Middle frontal gyrus (tissue), 1 donor: ENCODE results near the gene ZNF786.
"Not testable (repeated sequence)": the region's sequence is repeated elsewhere in the genome, so short reads cannot be mapped to it uniquely, and the experiment has no call there.

Source experiments
- DNase-seq: peaks from one replicate; pipeline ENCODE4 v3.0.0-alpha.2; 2015; ENCODE audit warnings: low spot score; ENCODE audit errors: extremely low spot score

Gene ZNF786

DNA sequence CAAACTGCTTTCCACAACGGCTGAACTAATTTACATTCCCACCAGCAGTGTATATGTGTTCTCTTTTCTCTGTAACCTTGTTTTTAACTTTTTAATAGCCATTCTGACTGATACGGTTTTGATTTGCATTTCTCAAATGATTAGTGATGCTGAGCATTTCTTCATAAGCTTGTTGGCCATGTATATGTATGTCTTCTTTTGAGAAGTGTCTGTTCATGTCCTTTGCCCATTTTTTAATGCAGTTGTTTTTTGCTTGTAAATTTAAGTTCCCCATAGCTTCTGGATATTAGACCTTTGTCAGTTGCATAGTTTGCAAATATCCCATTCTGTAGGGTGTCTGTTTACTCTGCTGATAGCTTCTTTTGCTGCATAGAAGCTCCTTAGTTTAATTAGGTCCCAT is 6.1 kb downstream of the ZNF786 start:
- DNase-seq, result no peak

DNA sequence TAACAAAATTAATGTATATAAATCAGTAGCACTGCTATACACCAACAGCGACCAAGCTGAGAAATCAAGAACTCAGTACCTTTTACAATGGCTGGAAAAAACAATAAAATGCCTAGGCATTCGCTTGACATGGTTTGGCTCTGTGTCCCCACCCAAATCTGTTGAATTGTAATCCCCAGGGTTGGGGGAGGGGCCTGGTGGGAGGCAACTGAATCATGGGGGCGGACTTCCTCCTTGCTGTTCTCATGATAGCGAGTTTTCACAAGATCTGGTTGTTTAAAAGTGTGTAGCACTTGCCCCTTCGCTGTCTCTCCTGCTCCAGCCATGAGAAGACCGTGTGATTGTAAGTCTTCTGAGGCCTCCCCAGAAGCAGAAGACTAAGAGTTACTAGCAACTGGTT is 8.6 kb downstream of the ZNF786 start:
- no peak for DNase-seq

DNA sequence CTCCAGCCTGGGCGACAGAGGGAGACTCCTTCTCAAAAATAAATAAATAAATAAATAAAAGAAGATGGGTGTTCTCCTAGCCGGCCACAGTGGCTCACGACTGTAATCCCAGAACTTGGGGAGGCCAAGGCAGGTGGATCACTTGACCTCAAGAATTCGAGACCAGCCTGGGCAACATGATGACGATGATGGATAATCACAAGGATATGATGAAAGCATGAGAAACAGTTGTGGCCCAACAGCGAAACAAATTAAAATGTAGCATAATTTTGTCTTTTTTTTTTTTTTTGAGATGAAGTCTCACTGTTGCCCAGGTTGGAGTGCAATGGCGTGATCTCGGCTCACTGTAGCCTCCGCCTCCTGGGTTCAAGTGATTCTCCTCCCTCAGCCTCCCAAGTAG is 12.9 kb downstream of the ZNF786 start:
- DNase-seq, result no peak

DNA sequence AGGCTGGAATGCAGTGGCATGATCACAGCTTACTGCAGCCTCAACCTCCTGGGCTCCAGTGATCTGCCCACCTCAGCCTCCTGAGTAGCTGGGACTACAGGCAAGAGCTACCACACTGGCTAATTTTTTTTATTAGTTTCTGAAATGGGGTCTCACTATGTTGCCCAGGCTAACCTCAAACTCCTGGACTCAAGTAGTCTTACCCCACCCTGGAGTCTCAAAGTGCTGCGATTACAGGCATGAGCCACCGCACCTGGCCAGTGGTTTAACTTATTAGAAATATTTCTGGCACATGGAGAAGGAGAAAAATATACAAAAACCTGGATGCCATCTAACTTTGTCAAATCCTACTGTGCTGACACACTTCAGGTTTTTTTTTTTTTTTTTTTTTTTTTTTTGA is 15.2 kb downstream of the ZNF786 start:
- DNase-seq, result no peak

DNA sequence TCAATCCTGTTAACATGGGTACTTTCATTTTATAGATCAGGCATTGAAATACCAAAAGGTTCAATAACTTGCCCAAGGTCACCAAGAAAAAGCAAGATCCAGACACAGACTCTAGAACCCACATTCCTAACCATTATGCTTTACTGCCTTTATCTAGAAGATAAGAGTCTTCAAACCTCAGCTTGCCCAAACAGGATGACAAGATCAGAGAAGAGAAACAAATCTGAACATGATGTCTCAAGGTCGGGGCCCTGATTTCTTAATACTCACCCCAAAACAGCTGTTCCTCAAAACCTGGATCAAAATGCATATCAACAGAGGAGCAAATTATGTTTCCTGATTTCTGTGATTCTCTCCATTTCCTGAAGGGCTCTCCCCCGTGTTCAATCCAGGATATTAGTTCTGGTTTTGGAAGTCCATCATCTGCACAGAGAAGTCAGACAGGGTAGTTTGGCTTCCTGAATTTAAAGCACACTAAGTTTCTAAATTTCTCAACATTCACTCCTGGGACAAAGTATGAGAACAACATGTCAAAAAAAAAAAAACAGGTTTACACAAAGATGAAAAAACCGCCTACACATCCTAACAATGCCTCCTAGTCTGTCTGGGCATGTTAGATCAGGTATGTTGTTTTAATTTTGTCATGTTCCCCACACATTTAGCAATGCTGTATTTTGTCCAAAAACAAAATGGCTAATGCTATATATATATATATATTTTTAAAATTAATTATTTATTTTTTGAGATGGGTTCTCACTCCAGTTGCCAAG is 16.2 kb downstream of the ZNF786 start:
- no peak for DNase-seq

DNA sequence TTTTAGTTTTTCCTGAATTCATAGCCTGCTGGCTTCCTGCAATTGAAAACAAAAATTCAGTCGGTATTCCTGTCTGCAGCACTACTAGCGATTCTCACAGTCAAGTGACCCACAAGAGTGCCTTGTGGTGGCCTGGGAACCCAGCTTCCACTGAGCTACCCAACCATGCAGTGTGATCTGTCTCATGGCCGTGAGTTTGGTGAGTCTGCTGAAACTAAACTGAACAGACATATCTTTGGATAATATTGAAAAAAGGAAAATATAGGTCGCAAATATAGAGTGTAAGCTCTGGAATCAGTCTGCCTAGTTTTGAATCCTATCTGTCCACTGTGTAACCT is 18.1 kb downstream of the ZNF786 start:
- DNase-seq, result no peak

DNA sequence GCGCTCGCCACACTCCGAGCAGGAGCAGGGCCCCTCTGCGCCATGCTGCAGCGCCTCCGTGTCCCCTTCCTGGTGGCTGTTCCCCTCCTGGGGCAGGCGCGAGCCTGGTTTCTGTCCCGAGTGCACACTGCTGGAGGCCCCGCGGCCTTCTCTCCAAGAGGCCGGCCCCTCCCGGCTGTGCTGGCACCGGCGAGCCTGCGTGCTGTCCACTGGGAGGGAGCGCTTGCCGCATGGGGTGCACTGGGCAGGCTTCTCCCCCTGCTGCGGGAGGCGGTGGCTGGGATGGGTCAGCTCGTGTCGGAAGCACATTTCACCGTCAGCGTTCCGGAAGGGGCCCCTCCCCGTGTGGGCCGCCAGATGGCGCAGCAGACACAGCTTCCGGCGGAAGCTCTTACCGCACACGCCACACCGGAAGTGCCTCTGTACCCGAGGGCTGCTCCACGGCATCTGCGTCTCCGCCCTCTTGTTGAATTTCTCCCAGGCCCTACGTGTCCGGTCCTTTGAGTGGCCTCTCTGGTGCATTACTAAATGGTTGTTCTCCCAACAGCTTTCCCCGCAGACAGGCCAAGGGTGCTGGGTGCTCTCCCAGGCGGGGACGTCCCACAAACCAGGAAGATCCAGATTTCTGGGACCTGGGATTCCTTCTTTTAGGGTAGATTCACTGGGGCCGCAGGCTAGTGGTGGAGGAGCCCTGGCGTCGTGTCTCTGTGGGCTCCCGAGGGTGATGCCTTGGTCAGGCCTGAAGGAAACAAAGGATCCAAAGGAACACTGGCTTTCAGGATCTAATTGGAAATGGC is 18.7 kb downstream of the ZNF786 start:
- DNase-seq, result no peak

DNA sequence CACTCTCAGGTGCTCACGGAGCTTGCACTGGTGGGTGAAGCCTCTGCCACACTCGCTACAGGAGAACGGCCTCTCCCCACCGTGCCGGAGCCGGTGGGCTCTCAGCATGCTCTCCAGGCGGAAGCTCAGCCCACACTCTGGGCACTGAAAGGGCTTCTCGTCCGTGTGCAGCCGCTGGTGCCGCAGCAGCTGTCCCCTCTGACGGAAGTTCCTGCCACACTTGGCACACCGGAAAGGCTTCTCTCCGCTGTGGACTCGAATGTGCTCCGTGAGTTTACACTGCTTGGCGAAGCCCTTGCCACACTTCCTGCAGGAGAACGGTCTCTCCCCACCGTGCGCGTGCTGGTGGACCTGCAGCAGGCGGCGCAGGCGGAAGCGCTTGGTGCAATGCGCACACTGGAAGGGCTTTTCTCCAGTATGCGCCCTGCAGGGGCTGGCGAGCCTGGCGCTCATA is 19.3 kb downstream of the ZNF786 start:
- DNase-seq, result no peak

DNA sequence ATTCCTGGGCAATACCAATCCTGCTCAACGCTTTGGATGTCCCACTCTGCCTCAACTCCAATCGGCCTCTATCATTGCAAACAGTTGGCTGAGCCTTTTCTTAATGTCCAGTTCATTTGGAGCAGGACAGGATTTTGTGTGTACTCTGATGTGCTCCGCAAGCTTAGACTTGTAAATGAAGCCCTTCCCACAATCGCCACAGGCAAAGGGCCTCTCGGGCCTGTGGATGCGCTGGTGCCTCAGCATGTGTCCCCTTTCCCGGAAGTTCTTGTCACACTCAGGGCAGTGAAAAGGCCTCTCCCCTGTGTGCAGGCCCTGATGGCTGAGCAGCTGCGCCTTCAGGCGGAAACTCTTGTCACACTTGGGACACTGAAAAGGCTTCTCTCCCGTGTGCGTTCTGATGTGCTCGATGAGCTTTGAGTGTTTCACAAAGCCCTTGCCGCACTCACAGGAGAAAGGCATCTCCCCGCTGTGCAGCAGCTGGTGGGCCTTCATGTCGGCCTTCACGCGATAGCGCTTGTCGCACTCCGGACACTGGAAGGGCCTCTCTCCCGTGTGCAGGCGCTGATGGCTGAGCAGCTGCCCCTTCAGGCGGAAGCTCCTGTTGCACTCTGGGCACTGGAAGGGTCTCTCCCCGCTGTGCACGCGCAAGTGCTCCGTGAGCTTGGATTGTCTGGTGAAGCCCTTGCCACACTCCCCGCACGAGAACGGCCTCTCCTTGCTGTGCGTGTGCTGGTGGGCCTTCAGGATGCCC is 20.0 kb downstream of the ZNF786 start:
- no peak for DNase-seq

DNA sequence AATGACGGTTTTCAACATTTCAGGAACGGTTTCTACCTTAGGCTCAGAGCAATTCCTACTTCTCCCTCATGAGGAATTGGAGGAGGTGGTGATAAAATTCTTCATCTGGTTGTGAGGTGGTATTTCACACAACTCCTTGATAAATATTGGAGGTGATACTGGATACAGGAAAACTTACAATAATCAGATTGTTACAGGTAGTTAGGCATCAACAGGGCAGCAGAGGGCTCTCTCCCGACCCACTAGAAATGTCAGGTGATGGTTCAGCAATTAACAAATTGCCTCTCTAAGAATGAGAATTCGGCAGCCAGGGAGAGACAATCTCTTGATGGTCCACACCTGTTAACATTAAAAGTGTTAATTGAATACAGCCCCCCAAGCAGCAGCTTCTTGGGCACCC is 22.6 kb downstream of the ZNF786 start:
- DNase-seq, result no peak

DNA sequence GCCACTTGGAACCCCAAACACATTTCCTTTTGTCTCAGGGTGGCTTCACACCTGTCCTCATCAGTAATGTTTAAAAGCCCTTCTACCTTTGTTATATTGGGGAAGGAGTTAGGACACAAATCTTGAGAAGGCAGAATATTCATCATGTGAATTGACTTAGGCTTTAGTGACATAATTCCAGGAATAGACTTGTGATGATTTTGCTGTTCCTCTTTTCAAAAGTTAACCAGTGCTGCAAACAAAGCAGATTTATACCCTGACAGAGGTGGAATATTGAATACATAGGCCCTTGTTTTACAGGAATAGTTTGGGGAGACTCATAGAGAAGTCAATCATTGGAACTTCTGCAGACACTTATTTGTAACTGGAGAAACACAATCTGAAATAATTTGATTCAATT is 27.0 kb downstream of the ZNF786 start:
- no peak for DNase-seq

DNA sequence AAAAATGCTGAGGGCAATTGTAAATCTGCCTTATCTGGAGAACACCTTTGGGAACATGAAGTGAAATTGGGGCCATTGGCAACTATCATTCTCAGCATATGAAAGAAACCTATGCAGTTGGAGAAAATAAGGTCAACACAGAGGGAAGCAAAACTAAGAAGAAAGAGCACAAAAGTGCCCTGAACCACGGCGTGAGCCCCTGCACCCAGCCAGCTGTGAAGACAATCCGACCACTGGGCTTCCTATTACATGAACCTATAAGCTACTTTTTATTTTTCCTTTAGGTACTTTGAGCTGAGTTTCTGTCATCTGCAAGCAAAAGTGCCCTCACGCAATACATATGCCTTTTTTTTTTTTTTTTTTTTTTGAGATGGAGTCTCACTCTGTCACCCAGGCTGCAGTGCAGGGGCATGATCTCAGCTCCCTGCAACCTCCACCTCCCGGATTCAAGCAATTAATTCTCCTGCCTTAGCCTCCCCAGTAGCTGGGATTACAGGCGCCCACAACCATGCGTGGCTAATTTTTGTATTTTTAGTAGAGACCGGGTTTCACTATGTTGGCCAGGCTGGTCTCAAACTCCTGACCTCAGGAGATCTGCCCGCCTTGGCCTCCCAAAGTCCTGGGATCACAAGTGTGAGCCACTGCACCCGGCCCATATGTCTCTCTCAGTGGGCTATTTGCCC is 28.2 kb downstream of the ZNF786 start:
- DNase-seq, result not testable (repeated sequence)

DNA sequence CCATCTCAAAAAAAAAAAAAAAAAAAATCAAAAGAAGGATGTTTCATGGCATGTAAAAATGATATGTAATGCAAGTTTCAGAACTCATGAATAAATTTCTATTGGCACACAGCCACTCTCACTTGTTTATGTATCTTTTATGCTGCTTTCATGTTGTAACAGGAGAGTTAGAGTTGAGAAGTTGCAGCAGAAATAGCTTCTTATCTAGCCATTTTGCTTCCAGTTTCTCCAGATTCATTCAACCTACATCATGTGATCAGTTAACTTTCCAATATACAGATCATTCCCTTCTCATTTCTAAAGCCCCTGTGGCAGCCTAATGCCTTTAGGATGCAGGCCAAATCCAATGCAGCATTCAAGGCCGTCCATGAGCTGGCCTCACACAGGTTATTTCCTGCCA is 30.4 kb downstream of the ZNF786 start:
- no peak for DNase-seq

DNA sequence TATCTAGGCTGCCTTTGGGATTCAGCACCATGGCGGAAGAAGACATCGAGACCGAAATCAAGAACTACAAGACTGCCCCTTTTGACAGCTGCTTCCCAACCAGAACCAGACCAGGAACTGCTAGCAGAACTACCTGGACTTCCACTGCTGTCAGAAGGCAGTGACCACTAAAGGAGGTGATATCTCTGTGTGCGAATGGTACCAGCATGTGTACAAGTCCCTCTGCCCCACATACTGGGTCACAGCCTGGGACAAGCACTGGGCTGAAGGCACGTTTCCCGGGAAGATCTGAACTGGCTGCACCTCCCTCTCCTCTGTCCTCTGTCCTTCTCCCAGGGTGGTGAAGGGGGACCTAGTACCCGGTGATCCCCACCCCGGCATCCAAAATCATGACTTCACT is 36.6 kb downstream of the ZNF786 start:
- DNase-seq, result no peak

DNA sequence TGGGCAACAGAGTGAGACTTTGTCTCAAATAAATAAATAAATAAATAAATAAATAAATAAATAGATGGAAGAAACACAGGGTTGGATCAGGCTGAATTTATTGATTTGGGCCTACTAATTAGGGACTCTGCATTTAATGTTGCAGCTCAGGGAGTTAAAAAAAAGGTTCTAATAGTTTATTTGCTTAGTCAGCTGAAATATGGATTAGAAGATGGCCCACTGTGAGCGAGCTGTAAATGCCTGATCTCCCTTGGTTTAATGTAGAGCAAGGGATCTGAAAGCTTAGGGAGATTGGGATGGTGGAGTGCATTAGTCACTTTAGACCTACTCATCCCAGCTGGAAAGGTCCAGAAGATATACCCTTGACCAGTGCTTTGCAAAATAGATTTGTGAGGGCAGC is 37.1 kb downstream of the ZNF786 start:
- DNase-seq, result no peak

DNA sequence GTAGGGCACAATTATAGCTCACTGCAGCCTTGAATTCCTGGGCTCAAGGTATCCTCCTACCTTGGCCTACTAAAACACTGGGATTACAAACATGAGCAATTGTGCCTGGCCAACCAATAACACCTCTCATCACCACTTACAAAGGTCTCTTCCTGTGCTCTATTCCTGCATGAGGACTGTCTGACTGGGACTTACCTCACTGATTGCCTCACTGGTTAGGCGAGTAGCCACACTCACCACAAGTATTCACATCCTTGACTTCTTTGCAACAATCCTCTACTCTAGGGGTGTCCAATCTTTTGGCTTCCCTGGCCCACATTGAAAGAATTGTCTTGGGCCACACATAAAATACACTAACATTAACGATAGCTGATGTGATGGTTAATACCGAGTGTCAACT is 39.6 kb downstream of the ZNF786 start:
- DNase-seq, result no peak

DNA sequence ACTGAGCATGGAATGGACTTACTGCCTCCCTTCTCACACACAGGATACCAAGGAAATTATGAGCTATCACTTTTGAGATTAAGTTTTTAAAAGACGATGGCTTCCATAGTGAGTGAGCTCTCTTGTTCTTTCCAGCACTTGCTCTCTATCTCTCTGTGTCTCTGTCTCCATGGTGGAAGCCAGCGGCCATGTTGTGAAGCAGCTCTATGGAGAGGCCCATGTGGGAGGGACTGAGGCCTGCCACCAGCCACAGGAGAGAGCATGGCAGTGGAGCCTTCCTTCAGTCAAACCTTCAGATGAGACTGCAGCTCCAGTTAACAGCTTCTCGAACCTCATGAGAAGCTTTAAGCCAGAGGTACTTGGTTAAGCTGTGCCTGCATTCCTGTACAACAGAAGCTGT is 41.7 kb downstream of the ZNF786 start:
- DNase-seq, result no peak

DNA sequence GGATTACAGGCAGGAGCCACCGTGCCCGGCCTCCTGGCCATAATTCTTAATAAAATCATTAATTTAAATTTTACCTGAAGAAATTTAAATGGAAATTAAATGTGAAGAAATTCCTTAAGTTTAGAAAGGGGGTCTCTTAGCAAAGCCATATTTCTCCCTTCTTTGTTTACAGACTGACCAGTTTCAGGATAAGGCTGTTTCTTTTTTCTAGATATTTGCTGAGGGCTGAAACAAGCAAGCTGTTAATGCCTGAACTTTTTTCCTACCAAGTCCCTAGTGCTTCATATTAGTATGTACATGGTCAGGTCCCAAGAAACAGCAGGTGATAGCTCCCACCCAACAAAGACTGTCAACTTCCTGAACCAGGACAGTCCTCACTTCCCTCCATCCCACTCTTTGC is 44.1 kb downstream of the ZNF786 start:
- no peak for DNase-seq

DNA sequence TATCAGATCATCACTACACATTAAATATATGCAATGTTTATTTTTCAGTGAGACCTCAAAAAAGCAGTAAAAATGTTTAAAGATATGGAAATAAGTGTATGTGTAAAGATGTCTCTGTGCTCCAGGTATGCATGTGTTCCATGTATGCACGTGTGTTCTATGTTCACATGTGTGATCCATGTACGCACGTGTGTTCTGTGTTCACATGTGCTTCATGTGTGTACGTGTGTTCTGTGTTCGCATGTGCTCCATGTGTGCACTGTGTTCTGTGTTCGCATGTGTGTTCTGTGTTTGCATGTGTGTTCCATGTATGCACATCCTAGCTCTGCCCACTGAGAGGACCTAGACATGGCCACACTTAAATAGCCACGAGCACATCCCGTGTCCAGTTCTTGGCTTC is 46.6 kb downstream of the ZNF786 start:
- no peak for DNase-seq

DNA sequence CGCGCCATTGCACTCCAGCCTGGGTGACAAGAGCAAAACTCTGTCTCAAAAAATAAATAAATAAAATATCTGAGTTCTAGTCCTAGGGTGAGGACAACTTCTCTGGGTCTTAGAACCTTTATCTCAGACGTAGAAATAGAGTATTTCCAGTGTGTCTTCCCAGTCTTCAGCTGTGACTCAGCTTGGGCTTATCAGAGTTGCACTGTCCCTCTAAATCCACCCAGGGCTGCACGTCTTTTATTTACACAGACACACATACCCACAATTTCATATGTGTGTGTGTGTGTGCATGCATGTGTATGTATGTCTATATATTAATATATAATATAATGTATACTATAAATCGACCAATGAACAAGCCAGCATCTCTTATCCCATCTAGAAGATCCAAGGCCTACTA is 49.2 kb downstream of the ZNF786 start:
- DNase-seq, result no peak

DNA sequence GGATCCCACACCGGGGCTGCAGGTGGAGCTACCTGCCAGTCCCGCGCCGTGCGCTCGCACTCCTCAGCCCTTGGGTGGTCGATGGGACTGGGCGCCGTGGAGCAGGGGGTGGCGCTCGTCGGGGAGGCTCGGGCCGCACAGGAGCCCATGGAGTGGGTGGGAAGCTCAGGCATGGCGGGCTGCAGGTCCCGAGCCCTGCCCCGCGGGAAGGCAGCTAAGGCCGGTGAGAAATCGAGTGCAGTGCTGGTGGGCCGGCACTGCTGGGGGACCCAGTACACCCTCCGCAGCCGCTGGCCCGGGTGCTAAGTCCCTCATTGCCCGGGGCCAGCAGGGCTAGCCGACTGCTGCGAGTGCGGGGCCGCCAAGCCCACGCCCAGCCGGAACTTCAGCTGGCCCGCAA is 51.9 kb downstream of the ZNF786 start:
- DNase-seq, result not testable (repeated sequence)

DNA sequence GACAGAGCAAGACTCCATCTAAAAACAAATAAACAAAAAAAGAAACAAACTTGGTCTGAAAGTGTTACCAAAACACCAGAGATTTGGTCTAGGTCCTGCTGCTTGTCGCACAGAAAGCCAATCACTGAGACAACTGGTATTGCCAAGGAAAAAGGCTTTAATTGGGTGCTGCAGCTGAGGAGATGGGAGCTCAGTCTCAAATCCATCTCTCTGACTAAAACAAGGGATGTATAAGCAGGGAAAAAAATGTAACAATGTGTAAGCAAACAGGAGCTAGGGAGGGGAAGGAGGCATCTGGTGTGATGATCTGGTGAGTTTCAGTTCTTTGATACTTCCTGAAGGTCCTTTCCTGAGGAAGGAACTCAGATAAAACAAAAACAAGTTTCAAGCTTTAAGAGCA is 53.8 kb downstream of the ZNF786 start:
- no peak for DNase-seq
